C4-2B (cell line): Measurements from ENCODE around the gene CNTF.

Source experiments
- CTCF ChIP-seq: fragments of 450-650 bp; conservative IDR thresholded peaks from 2 replicates; pipeline ENCODE4 v1.5.1; 2017; ENCODE audit warnings: mild to moderate bottlenecking
- ZFX ChIP-seq: fragments of 450-650 bp; IDR thresholded peaks from 2 replicates; pipeline ENCODE4 v1.6.1; 2017

- TF ChIP-seq CTCF = no peak
- TF ChIP-seq ZFX = no peak
Observed at GRCh38 chr11:58622344-58622743, at the start of gene CNTF.
